ENCODE measurements around the gene PPP2CA.
"Not testable (repeated sequence)": the region's sequence is repeated elsewhere in the genome, so short reads cannot be mapped to it uniquely, and the experiment has no call there.

Gene PPP2CA

DNA sequence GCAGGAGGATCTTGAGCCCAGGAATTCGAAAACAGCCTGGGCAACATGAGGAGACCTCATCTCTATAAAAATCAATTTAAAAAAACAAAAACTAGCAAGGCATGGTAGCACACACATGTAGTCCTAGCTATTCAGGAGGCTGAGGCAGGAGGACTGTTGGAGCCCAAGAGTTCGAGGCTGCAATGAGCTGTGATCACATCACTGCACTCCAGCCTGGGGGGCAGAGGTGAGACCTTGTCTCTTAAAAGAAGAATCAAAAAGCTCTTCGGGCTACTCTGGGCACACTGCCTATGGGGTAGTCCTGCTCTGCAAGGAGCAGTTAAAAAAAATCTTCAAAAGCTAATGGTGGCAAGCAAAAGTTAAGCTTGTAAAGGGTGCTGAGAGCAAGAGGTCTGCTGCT, 72.6 kb downstream of the PPP2CA start:
- Histone ChIP-seq H3K4me1 (ENCODE audit: insufficient read depth, low read length) (0 out of 2 replicates have a peak, but pooled peaks cover 8% of the 10 kb centered on the region), H3K9ac (ENCODE audit: low read depth, low read length) (no peak overlapping the region), H3K9me3 (ENCODE audit: control insufficient read depth, insufficient read depth, low read length) (no peaks in the 10 kb centered on the region), H3K36me3 (ENCODE audit: insufficient read depth, low read length) (peaks cover 27% of the 10 kb centered on the region)

DNA sequence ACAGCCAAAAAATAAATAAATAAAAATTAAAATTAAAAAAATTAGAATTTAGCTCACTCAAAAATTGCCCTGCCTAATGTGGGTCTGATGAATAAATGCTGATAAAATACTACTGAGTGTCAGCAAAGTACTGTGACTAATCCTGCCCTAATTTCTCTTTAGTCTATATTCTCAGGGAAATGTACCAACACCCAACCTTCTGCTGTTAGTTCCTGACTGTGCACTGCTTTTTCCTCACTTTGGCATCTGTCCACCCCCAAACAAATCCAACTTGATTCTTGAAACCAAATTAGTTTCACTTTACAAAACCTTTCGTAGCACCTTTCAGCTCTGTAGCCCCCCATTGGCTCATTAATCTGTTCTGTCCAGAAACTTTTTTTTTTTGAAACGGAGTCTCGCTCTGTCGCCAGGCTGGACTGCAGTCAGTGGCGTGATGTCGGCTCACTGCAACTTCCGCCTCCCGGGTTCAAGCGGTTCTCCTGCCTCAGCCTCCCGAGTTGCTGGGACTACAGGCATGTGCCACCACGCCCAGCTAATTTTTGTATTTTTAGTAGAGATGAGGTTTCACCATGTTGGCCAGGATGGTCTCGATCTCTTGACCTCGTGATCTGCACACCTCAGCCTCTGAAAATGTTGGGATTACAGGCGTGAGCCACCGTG, 73.6 kb downstream of the PPP2CA start:
- not testable (repeated sequence) for H3K9ac ChIP-seq (ENCODE audit: low read depth, low read length); H3K9me3 ChIP-seq (ENCODE audit: control insufficient read depth, insufficient read depth, low read length); H3K4me1 ChIP-seq (ENCODE audit: insufficient read depth, low read length)
- peaks cover 27% of the 10 kb centered on the region for H3K36me3 ChIP-seq (ENCODE audit: insufficient read depth, low read length)

DNA sequence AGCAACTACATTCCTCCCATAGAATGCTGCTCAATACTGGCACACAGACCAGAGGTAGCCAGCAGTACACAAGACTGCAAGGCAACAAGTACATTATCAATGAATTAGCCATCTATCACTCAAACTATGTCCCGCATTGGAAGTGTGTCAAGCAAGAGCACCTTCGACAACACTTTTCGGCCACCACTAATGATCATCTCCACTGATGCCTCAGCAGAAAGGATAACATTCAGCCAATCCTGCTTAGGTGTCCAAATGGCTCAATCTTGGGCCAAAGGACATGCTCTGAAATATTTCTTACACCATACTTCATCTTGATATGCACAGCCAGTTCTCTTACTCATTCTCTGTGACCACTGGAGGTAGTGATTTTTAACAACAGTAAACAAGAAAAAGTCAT, 74.2 kb downstream of the PPP2CA start:
- Histone ChIP-seq H3K36me3 (ENCODE audit: insufficient read depth, low read length) (peaks cover 27% of the 10 kb centered on the region), H3K9me3 (ENCODE audit: control insufficient read depth, insufficient read depth, low read length) (no peaks in the 10 kb centered on the region), H3K4me1 (ENCODE audit: insufficient read depth, low read length) (0 out of 2 replicates have a peak, but pooled peaks cover 8% of the 10 kb centered on the region), H3K9ac (ENCODE audit: low read depth, low read length) (no peak overlapping the region)

DNA sequence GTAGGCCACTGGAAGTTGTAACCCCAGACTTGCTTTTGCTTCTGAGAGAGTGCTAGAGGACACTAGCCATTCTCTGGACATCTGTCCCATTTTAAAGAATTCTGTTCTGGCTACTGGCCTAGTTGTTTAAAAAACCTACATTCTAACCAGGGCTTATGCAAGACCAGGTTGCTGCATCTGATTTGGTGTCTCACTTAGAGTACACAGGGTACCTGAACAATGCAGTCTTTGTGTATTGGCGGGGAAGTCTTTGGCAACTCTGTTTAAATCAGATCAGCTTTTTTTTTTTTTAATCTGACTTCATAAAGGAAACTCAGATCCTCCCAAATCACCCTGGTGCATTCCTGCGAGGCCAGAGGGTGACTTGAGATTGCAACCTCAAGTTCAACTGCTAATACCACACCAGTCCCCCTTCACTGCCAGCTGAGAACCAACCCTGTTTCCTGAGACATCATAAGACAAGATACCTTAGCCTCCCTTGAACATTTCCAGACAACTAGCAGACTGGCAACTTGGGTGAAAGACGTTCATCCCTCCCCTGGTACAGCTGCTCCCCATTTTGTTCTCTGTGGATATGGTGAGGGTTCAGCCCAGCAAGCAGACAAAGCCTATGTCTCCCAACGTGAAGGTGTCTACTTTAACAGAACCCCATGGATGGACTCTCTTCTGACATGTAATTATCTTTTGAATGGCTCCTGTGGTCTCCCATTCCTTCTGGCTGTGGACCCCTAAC, 76.1 kb downstream of the PPP2CA start:
- Histone ChIP-seq H3K9ac (ENCODE audit: low read depth, low read length) (no peak overlapping the region), H3K4me1 (ENCODE audit: insufficient read depth, low read length) (0 out of 2 replicates have a peak, but pooled peaks cover 8% of the 10 kb centered on the region), H3K9me3 (ENCODE audit: control insufficient read depth, insufficient read depth, low read length) (no peaks in the 10 kb centered on the region), H3K36me3 (ENCODE audit: insufficient read depth, low read length) (peaks cover 34% of the 10 kb centered on the region)

DNA sequence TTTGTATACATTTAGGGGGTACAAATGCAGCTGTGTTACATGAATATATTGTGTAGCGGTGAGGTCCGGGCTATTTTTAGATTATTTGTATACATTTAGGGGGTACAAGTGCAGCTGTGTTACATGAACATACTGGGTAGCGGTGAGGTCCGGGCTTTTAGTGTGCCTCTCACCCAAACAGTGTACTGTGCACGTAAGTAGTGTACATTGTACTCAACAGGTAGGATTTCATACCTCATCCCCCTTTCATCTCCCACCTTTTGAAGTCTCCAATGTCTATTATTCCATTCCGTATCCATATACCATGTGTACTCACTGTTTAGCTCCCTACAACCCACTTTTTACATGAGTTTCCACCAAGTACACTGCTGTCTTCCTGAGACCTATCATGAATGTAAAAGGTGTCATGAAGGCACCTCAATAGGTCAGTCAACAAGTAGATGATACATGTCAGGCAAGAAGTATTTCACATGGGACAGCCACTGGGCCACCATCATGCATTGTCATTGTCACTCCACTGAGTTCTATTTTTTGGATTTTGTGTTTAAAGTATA, 76.8 kb downstream of the PPP2CA start:
- Histone ChIP-seq H3K4me1 (ENCODE audit: insufficient read depth, low read length) (0 out of 2 replicates have a peak, but pooled peaks cover 8% of the 10 kb centered on the region), H3K9me3 (ENCODE audit: control insufficient read depth, insufficient read depth, low read length) (no peaks in the 10 kb centered on the region), H3K36me3 (ENCODE audit: insufficient read depth, low read length) (peaks cover 34% of the 10 kb centered on the region), H3K9ac (ENCODE audit: low read depth, low read length) (no peak overlapping the region)

DNA sequence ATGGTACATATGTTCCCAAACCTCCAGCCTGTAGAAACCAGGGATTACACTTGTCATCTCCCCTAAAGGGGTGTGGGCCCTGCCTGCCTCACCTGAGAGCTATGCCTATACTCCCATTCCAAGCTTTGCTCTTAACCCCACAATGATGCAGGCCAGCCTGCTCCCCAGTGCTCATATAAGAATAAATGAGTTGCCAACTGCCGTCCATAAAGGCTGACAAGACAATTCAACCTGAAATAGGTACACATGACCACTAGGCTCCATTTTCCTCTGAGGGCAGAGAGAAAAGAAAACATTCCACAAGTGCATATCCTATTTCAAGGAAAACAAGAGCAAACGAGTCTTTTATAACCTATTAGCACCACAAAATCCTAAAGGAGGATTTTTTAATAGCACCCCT, 77.6 kb downstream of the PPP2CA start:
- Histone ChIP-seq H3K9ac (ENCODE audit: low read depth, low read length) (no peak overlapping the region), H3K4me1 (ENCODE audit: insufficient read depth, low read length) (0 out of 2 replicates have a peak, but pooled peaks cover 8% of the 10 kb centered on the region), H3K9me3 (ENCODE audit: control insufficient read depth, insufficient read depth, low read length) (no peaks in the 10 kb centered on the region), H3K36me3 (ENCODE audit: insufficient read depth, low read length) (peaks cover 29% of the 10 kb centered on the region)

DNA sequence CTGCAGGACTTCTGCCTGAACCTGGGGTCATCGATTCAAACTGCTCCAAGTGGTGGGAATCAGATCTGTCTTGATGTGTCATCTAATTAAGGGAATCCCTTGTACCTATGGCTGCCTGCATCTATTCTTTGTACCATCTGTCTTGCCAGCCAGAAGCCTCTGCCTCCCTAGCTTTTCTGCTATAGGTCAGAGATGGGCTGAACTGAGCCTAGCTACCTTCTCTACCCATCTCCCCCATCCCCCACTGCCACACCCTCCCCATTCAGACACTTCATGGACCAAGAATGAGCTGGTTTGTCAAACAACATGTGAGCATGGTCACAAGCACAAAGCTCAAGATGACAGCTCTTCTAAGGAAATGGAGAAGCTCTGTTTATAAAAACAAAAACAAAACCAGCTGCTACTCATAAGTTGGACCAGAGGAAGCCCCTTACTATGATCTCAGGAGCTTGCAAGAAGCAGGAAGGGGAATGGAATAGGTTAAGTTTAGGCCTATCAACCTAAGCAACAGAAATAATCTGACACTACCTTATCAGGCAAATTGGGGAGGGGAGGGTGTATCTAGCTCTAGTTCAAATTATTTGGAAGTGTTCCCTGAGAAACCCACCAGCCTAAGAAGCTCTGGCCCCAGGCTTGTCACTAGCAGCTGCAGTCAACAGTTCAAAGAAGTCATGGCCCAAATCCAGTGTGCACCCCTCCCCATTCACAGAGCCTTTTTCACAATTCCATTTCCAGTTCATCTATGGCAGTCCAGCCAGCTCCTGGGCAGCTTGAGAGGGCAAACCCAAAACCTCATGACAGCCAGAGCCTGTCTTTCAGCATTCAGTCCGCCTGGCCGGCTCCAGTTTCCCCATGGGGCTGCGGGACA, 79.0 kb downstream of the PPP2CA start:
- no peaks in the 10 kb centered on the region for H3K9me3 ChIP-seq (ENCODE audit: control insufficient read depth, insufficient read depth, low read length)
- peaks cover 23% of the 10 kb centered on the region for H3K36me3 ChIP-seq (ENCODE audit: insufficient read depth, low read length)
- peaks cover 8% of the 10 kb centered on the region; the same call in 1 of the 2 replicates for H3K4me1 ChIP-seq (ENCODE audit: insufficient read depth, low read length)
- no peak overlapping the region for H3K9ac ChIP-seq (ENCODE audit: low read depth, low read length)

DNA sequence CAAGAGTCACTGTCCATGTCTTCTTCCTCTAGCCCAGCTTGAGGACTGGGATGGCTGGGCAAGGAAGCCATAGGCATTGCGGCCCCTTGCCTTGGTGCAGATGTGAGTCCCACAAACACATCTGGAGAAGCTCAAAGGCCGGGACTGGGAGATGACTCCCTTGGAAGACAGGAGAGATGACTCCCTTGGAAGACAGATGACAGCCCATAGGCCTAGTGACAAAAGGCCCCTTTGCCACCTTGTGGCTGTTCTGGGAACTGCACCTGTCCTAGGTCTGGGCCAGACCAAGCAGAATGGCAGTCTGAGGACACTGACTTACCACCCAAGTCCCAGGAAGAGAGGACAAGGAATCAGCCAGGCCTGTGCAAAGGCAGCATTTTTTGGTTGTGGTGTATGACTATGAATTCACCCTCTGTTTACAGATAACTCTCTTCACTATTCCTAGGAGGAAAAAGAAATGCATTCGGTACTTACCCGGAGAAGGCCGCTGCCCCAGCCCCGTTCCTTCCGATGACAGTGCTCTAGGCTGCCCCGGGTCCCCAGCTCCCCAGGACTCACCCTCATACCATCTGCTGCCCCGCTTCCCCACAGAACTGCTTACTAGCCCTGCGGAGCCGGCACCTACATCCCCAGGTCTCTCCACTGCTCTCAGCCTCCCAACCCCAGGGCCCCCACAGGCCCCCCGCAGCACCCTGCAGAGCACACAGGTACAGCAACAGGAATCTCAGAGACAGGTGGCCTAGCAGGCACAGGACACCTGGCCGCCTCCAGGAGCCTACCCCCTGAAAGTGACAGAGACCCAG, 79.9 kb downstream of the PPP2CA start:
- Histone ChIP-seq H3K9me3 (ENCODE audit: control insufficient read depth, insufficient read depth, low read length) (no peaks in the 10 kb centered on the region), H3K36me3 (ENCODE audit: insufficient read depth, low read length) (peaks cover 18% of the 10 kb centered on the region), H3K4me1 (ENCODE audit: insufficient read depth, low read length) (peaks cover 3% of the 10 kb centered on the region; the same call in 1 of the 2 replicates), H3K9ac (ENCODE audit: low read depth, low read length) (no peak overlapping the region)

DNA sequence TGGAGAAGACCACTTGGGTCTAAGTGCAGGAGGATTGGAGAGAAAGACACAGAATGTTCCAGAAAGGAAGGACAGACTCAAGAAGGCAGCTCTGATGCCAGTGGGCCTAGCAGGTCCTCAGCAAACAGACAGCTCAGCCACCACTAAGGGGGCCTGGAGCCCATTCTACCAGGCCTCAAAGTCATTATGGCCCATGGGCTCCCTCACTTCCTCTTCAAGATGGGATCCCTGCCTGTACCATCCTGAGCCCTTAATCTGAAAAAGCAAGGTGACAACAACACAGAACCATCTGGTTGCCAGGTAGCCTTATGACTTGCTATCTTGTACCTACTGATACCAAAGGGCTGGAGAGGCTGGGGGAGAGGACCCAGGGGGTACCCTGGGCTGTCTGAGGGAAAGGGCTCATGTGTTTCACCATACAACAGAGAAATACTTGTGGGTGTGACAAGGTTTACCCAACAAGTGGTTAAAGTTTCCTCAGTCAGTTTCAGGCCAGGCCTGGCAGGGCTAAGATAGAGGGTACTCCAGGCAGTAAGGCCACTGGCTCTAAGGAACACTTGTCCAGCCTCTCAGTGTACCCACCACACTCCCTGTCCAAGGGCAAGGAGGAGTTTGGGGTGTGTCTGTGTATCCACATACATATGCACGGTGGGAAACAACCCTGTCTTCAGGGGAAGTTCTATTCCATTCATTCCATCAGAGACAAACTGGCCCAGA, 80.7 kb downstream of the PPP2CA start:
- no peak overlapping the region for H3K9ac ChIP-seq (ENCODE audit: low read depth, low read length)
- H3K36me3 ChIP-seq (ENCODE audit: insufficient read depth, low read length), result peaks cover 12% of the 10 kb centered on the region
- H3K9me3 ChIP-seq (ENCODE audit: control insufficient read depth, insufficient read depth, low read length), result no peaks in the 10 kb centered on the region
- H3K4me1 ChIP-seq (ENCODE audit: insufficient read depth, low read length), result peaks cover 8% of the 10 kb centered on the region; the same call in 1 of the 2 replicates

All from ES-I3 (cell line).